Left ventricle myocardium superior (tissue), 1 donor: ENCODE results near the gene MMP1. TPM values are rescaled to one million over a fixed set of nuclear protein-coding genes. Genes with fewer than 3 reads are reported as not detected.
A peak's percentile ranks its signal among the peaks of the same experiment; 100 is the strongest.

Experiments used
- ATAC-seq: fragments of 200-7000 bp; cut with Tn5 transposase; one replicate; pipeline ENCODE4 v1.9.1; 2020; ENCODE audit warnings: mild to moderate bottlenecking, moderate library complexity
- DNase-seq: peaks from one replicate; pipeline ENCODE4 v3.0.0-alpha.2; 2020
- intact Hi-C: fragments of 100-400 bp; cut with micrococcal nuclease; formaldehyde crosslinking; loops from one replicate; pipeline ENCODE4 v1.11.0; 2022
- long read RNA-seq: library from polyadenylated mRNA; unstranded; transcript quantifications from one replicate; pipeline ENCODE4 v2.0.0, GENCODE V29; 2021
- total RNA-seq: library from RNA; stranded (reverse); fragmentation: NEBNext Ultra II Directional; extraction: Animal tissue kit (Norgen Biotek cat#: 25700); gene quantifications from one replicate; pipeline ENCODE4 v1.2.1, GENCODE V29; 2021
- donor health status: DM: no; HTN: yes; CAD: no; lungs with severe emphysema.

The MMP1 gene
- total RNA-seq: not detected
- long read RNA-seq: 0 reads

- DNase-seq: no peak
- ATAC-seq: no peak
These were observed at the start of gene MMP1 for GRCh38 chr11:102798012-102798746. MMP1 (minus strand) TSS chr11:102798160; CDS start chr11:102798092, 68 bp downstream.

GRCh38 chr11:102846292-102846691 is 48.3 kb upstream of the MMP1 start:
- ATAC-seq (no peak), DNase-seq (no peak)
- intact Hi-C loops: no loop called here

More at GRCh38 chr11:102798012-102798746, at the start of gene MMP1:
- intact Hi-C loops: no loop called here

- ATAC-seq (no peak), DNase-seq (no peak)
- intact Hi-C loops: no loop called here
These were observed 45.5 kb upstream of the MMP1 start, which contains the start of gene MMP3 for GRCh38 chr11:102843489-102843888. MMP3 (minus strand) TSS chr11:102843609; CDS start chr11:102843546, 63 bp downstream.

GRCh38 chr11:102842930-102843329 is 45.0 kb upstream of the MMP1 start:
- ATAC-seq (no peak), DNase-seq (no peak)
- intact Hi-C loops: no loop called here

- intact Hi-C loops: no loop called here
- ATAC-seq (no peak), DNase-seq (no peak)
These were observed 42.1 kb upstream of the MMP1 start for GRCh38 chr11:102840018-102840417.

GRCh38 chr11:102837646-102838045 is 39.7 kb upstream of the MMP1 start:
- intact Hi-C loops: no loop called here
- DNase-seq (no peak), ATAC-seq (no peak)

- DNase-seq (no peak), ATAC-seq (no peak)
- intact Hi-C loops: no loop called here
These were observed 39.2 kb upstream of the MMP1 start for GRCh38 chr11:102837156-102837555.

- no peak for ATAC-seq
- DNase-seq: no peak
- intact Hi-C loops: no loop called here
These were observed 38.4 kb upstream of the MMP1 start for GRCh38 chr11:102836290-102836875.

- intact Hi-C loops: no loop called here
- DNase-seq: no peak
- no peak for ATAC-seq
These were observed 35.8 kb upstream of the MMP1 start for GRCh38 chr11:102833731-102834130.

- intact Hi-C loops: no loop called here
- DNase-seq (no peak), ATAC-seq (no peak)
These were observed 34.7 kb upstream of the MMP1 start for GRCh38 chr11:102832612-102833011.

GRCh38 chr11:102831489-102832440 is 33.8 kb upstream of the MMP1 start:
- no peak for ATAC-seq
- peak; percentile 54 for DNase-seq
- intact Hi-C loops: no loop called here

- ATAC-seq: no peak
- no peak for DNase-seq
- intact Hi-C loops: no loop called here
These were observed 33.1 kb upstream of the MMP1 start for GRCh38 chr11:102831128-102831488.

GRCh38 chr11:102830001-102830727 is 32.2 kb upstream of the MMP1 start:
- DNase-seq (no peak), ATAC-seq (no peak)
- intact Hi-C loops: no loop called here

- no peak for DNase-seq
- intact Hi-C loops: no loop called here
- ATAC-seq: no peak
These were observed 31.5 kb upstream of the MMP1 start for GRCh38 chr11:102829316-102830000.

- no peak for DNase-seq
- intact Hi-C loops: no loop called here
- no peak for ATAC-seq
These were observed 26.6 kb upstream of the MMP1 start for GRCh38 chr11:102824556-102824955.

- intact Hi-C loops: no loop called here
- DNase-seq (no peak), ATAC-seq (no peak)
These were observed 21.5 kb upstream of the MMP1 start for GRCh38 chr11:102819491-102819890.

- DNase-seq: no peak
- no peak for ATAC-seq
- intact Hi-C loops: no loop called here
These were observed 15.5 kb upstream of the MMP1 start for GRCh38 chr11:102813484-102813883.

- intact Hi-C loops: no loop called here
- no peak for DNase-seq
These were observed 14.2 kb upstream of the MMP1 start for GRCh38 chr11:102812188-102812587.

More at GRCh38 chr11:102812188-102812587, 14.2 kb upstream of the MMP1 start:
- no peak for ATAC-seq
